Panc1 (cell line): ENCODE data around the gene SARS2. TPM values are rescaled to one million over a fixed set of nuclear protein-coding genes. Genes with fewer than 3 reads are reported as not detected.

Experiments
- ATAC-seq: fragments of 200-7000 bp; cut with Tn5 transposase; 2 replicates; pipeline ENCODE4 v1.9.1; 2020; ENCODE audit warnings: mild to moderate bottlenecking, moderate library complexity
- BruUV-seq: library from RNA; stranded (reverse); fragments of 400-500 nt; replicated peaks from 2 replicates; lab custom pipeline; 2021; lab: Mats Ljungman, UMichigan
- CTCF ChIA-PET: fragments of 300-600 bp; sonication (Branson Sonifier 250); formaldehyde crosslinking; loops from one replicate; lab custom pipeline; 2022; ENCODE audit warnings: antibody characterized with exemption; lab: Charles Lee
- POLR2A ChIA-PET: fragments of 300-600 bp; sonication (Branson Sonifier 250); formaldehyde crosslinking; loops from one replicate; lab custom pipeline; 2022; ENCODE audit warnings: antibody characterized with exemption; lab: Charles Lee
- DNase-seq: peaks from one replicate; pipeline ENCODE4 v3.0.0-alpha.2; 2010; ENCODE audit warnings: low read depth, low spot score
- H3K27ac ChIP-seq: 2 replicates; pipeline ENCODE4 v1.5.1; 2011; ENCODE audit warnings: mild to moderate bottlenecking, low read length, inconsistent platforms
- H3K27me3 ChIP-seq: fragments of 200-500 bp; sonication (Bioruptor generic); 2 replicates; pipeline ENCODE4 v1.6.0; 2014; ENCODE audit warnings: low read length, inconsistent platforms; ENCODE audit not compliant: control insufficient read depth, insufficient read depth
- H3K36me3 ChIP-seq: fragments of 200-500 bp; sonication (Bioruptor generic); 2 replicates; pipeline ENCODE4 v1.5.1; 2014; ENCODE audit warnings: inconsistent platforms, mild to moderate bottlenecking, low read length, moderate library complexity; ENCODE audit not compliant: control insufficient read depth, insufficient read depth
- H3K4me1 ChIP-seq: 2 replicates; pipeline ENCODE4 v1.5.1; 2011; ENCODE audit warnings: inconsistent platforms, mild to moderate bottlenecking, low read length, moderate library complexity; ENCODE audit not compliant: control insufficient read depth, insufficient read depth
- H3K4me3 ChIP-seq, 2 experiments: 2 replicates each; pipeline ENCODE4 v1.5.1; 2011 to 2012; ENCODE audit warnings: low read depth in 2 of 2, low read length in 2 of 2, mild to moderate bottlenecking in 2 of 2, inconsistent platforms in 1 of 2, moderate library complexity in 1 of 2
- H3K9me3 ChIP-seq: fragments of 200-500 bp; sonication (Bioruptor generic); 2 replicates; pipeline ENCODE4 v1.5.1; 2014; ENCODE audit warnings: low read depth, mild to moderate bottlenecking, inconsistent platforms, low read length, moderate library complexity; ENCODE audit not compliant: control insufficient read depth, insufficient read depth
- POLR2AphosphoS5 ChIP-seq: IDR thresholded peaks from 2 replicates; pipeline ENCODE4 v1.6.1; 2012; ENCODE audit warnings: mild to moderate bottlenecking, low read depth, low read length, moderate library complexity
- SIN3A ChIP-seq: IDR thresholded peaks from 2 replicates; pipeline ENCODE4 v1.6.1; 2012; ENCODE audit warnings: low read depth, mild to moderate bottlenecking, low read length, moderate library complexity, borderline replicate concordance; ENCODE audit not compliant: insufficient read depth
- TCF7L2 ChIP-seq: IDR thresholded peaks from 2 replicates; pipeline ENCODE4 v1.6.1; 2011; ENCODE audit warnings: mild to moderate bottlenecking, low read depth, low read length, inconsistent platforms
- in situ Hi-C: cut with HindIII; loops from 2 replicates; pipeline ENCODE4 v1.10.0; 2016; ENCODE audit warnings: low sequenced_read_pairs, low pct_unique_long_range_greater_than_20kb
- intact Hi-C: fragments of 100-400 bp; cut with micrococcal nuclease; formaldehyde crosslinking; loops from one replicate; pipeline ENCODE4 v1.10.0; 2022; ENCODE audit not compliant: unreplicated experiment
- total RNA-seq: library from RNA; stranded (reverse); gene quantifications from one replicate; pipeline ENCODE4 v1.2.1, GENCODE V29; 2021; ENCODE audit not compliant: unreplicated experiment
- TF ChIP-seq, protein P1 (sequence below), 2 experiments: IDR thresholded peaks; 2 replicates each; pipeline ENCODE4 v1.6.1; 2011 to 2012; ENCODE audit warnings: low read depth in 2 of 2, control low read depth in 1 of 2, low read length in 1 of 2, mild to moderate bottlenecking in 1 of 2, moderate library complexity in 1 of 2; ENCODE audit not compliant: insufficient read depth in 1 of 2
- TF ChIP-seq, protein P2 (sequence below): fragments of 450-650 bp; IDR thresholded peaks from 2 replicates; pipeline ENCODE4 v1.5.1; 2017; ENCODE audit warnings: mild to moderate bottlenecking

The SARS2 gene
- total RNA-seq, 1 experiment from 2014 or later = 186 TPM

DNA sequence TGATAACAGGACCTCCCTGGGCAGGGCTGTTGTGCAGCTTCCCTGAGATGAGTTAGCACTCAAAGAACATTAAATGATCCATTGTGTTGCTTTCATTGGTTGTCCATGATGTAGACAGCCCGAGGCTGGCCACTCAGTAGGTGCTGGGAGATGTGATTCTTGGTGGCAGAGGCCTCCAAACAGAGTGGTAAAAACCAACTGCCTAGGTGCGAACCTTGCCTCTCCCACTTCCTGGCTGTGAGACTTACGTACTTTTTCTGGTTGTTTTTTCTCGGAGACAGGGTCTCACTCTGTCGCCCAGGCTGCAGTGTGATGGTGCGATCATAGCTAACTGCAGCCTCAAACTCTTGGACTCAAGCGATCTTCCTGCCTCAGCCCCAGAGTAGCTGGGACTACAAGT lies 6.2 kb downstream of the SARS2 start:
- no peaks in the 10 kb centered on the region for H3K27me3 ChIP-seq
- in situ Hi-C loops = no loop called here
- TF ChIP-seq TCF7L2 (no peak), SIN3A (no peak), POLR2AphosphoS5 (no peak)
- TF ChIP-seq, protein P1, sequence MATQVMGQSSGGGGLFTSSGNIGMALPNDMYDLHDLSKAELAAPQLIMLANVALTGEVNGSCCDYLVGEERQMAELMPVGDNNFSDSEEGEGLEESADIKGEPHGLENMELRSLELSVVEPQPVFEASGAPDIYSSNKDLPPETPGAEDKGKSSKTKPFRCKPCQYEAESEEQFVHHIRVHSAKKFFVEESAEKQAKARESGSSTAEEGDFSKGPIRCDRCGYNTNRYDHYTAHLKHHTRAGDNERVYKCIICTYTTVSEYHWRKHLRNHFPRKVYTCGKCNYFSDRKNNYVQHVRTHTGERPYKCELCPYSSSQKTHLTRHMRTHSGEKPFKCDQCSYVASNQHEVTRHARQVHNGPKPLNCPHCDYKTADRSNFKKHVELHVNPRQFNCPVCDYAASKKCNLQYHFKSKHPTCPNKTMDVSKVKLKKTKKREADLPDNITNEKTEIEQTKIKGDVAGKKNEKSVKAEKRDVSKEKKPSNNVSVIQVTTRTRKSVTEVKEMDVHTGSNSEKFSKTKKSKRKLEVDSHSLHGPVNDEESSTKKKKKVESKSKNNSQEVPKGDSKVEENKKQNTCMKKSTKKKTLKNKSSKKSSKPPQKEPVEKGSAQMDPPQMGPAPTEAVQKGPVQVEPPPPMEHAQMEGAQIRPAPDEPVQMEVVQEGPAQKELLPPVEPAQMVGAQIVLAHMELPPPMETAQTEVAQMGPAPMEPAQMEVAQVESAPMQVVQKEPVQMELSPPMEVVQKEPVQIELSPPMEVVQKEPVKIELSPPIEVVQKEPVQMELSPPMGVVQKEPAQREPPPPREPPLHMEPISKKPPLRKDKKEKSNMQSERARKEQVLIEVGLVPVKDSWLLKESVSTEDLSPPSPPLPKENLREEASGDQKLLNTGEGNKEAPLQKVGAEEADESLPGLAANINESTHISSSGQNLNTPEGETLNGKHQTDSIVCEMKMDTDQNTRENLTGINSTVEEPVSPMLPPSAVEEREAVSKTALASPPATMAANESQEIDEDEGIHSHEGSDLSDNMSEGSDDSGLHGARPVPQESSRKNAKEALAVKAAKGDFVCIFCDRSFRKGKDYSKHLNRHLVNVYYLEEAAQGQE (IDR thresholded peaks at IDR 0.05; ENCODE audit: insufficient read depth in 1 of 2, low read depth in 2 of 2, low read length in 1 of 2) = no peak
- TF ChIP-seq, protein P2, sequence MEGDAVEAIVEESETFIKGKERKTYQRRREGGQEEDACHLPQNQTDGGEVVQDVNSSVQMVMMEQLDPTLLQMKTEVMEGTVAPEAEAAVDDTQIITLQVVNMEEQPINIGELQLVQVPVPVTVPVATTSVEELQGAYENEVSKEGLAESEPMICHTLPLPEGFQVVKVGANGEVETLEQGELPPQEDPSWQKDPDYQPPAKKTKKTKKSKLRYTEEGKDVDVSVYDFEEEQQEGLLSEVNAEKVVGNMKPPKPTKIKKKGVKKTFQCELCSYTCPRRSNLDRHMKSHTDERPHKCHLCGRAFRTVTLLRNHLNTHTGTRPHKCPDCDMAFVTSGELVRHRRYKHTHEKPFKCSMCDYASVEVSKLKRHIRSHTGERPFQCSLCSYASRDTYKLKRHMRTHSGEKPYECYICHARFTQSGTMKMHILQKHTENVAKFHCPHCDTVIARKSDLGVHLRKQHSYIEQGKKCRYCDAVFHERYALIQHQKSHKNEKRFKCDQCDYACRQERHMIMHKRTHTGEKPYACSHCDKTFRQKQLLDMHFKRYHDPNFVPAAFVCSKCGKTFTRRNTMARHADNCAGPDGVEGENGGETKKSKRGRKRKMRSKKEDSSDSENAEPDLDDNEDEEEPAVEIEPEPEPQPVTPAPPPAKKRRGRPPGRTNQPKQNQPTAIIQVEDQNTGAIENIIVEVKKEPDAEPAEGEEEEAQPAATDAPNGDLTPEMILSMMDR = no peak
- H3K36me3 ChIP-seq = no peaks in the 10 kb centered on the region; the same call in 1 of the 2 replicates
- DNase-seq (no peak), ATAC-seq (no peak)
- ChIA-PET CTCF (interaction anchor here (0.9 kb wide), 1 partner anchor 38 kb away, joined by 9 read pairs; no protein-coding TSS in a partner anchor), POLR2A (interaction anchor here (0.5 to 0.6 kb wide), 2 partner anchors 409 to 1607 kb away, joined by 3 to 12 read pairs; no protein-coding TSS in a partner anchor)
- H3K9me3 ChIP-seq = no peaks in the 10 kb centered on the region
- H3K4me1 ChIP-seq = peaks cover 1% of the 10 kb centered on the region
- TSS peak; percentile 11 for BruUV-seq
- H3K27ac ChIP-seq = no peak overlapping the region
- intact Hi-C loops = no loop called here
- H3K4me3 ChIP-seq = no peak overlapping the region

DNA sequence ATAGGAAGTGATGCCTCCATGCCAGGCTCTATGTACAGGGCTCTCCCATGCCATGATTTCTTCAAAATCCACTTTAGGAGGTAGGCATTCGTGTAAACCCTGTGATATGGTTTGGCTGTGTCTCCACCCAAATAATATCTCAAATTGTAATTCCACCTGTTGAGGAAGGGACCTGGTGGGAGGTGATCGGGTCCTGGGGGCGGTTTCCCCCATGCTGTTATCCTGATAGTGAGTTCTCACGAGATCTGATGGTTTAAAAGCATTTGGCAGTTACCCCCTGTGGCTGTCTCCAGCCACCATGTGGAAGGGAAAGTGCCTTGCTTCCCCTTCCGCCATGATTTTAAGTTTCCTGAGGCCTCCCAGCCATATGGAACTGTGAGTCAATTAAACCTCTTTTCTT lies 8.1 kb downstream of the SARS2 start:
- TF ChIP-seq, protein P1 (IDR thresholded peaks at IDR 0.05; ENCODE audit: insufficient read depth in 1 of 2, low read depth in 2 of 2, low read length in 1 of 2) = no peak
- TF ChIP-seq POLR2AphosphoS5 = peak; percentile 8; the same call in 1 of the 2 replicates

More for the DNA sequence above, 8.1 kb downstream of the SARS2 start:
- no TSS peak for BruUV-seq
- in situ Hi-C loops = no loop called here
- H3K4me3 ChIP-seq = no peak overlapping the region
- ChIA-PET CTCF (no interaction called here), POLR2A (interaction anchor here (0.6 to 1.0 kb wide), 2 partner anchors 13 to 416 kb away, joined by 3 read pairs; no protein-coding TSS in a partner anchor)
- no peak overlapping the region for H3K27ac ChIP-seq
- no peaks in the 10 kb centered on the region; the same call in 1 of the 2 replicates for H3K36me3 ChIP-seq
- intact Hi-C loops = no loop called here
- peaks cover 11% of the 10 kb centered on the region for H3K4me1 ChIP-seq
- ATAC-seq (no peak), DNase-seq (no peak)
- no peaks in the 10 kb centered on the region for H3K9me3 ChIP-seq
- no peaks in the 10 kb centered on the region for H3K27me3 ChIP-seq
